ENCODE results near the gene RNF144B.

Gene RNF144B

GRCh38 chr6:18511211-18511610 lies 124.1 kb downstream of the RNF144B start:
- no peak for DNase-seq (ENCODE audit: low read depth)

- no peak for DNase-seq (ENCODE audit: low read depth)
These were observed 126.2 kb downstream of the RNF144B start for GRCh38 chr6:18513253-18513798.

GRCh38 chr6:18514180-18514579 lies 127.0 kb downstream of the RNF144B start:
- no peak for DNase-seq (ENCODE audit: low read depth)

GRCh38 chr6:18515767-18516166 lies 128.6 kb downstream of the RNF144B start:
- no peak for DNase-seq (ENCODE audit: low read depth)

All from stimulated activated CD8-positive, alpha-beta memory T cell treated with anti-CD3 and anti-CD28 coated beads, Interleukin-12 subunit alpha, Interleukin-12 subunit beta, amount 100 ng/mL, for 1 hour (primary cell).